ENCODE data around the gene CLK3. TPM values are rescaled to one million over a fixed set of nuclear protein-coding genes. Genes with fewer than 3 reads are reported as not detected.
"Not testable (repeated sequence)": the region's sequence is repeated elsewhere in the genome, so short reads cannot be mapped to it uniquely, and the experiment has no call there.

Gene CLK3
- total and polyA plus RNA-seq, 2 donors, result 31.5 to 76.3 TPM

GRCh38 chr15:74593122-74593521, 22.5 kb upstream of the CLK3 start:
- DNase-seq (ENCODE audit: extremely low spot score), result no peak
- 95% methylated on average over 7 of the region's 7 CpGs for WGBS
- no peaks in the 10 kb centered on the region for H3K36me3 ChIP-seq (ENCODE audit: insufficient read depth)
- no peaks in the 10 kb centered on the region for H3K4me1 ChIP-seq (ENCODE audit: insufficient read depth)
- H3K27ac ChIP-seq (ENCODE audit: low read depth), result no peak overlapping the region
- H3K4me3 ChIP-seq (ENCODE audit: low read depth, low read length), result no peak overlapping the region

- DNase-seq (ENCODE audit: extremely low spot score), result no peak
- no peak overlapping the region for H3K4me3 ChIP-seq (ENCODE audit: low read depth, low read length)
- 93% methylated on average over 4 of the region's 4 CpGs for WGBS
- H3K27ac ChIP-seq (ENCODE audit: low read depth), result no peak overlapping the region
- no peaks in the 10 kb centered on the region for H3K4me1 ChIP-seq (ENCODE audit: insufficient read depth)
- H3K36me3 ChIP-seq (ENCODE audit: insufficient read depth), result no peaks in the 10 kb centered on the region
Observed at GRCh38 chr15:74594455-74594854, 21.2 kb upstream of the CLK3 start.

GRCh38 chr15:74595271-74595670, 20.4 kb upstream of the CLK3 start:
- H3K27ac ChIP-seq (ENCODE audit: low read depth), result no peak overlapping the region
- H3K36me3 ChIP-seq (ENCODE audit: insufficient read depth), result no peaks in the 10 kb centered on the region
- no peak overlapping the region for H3K4me3 ChIP-seq (ENCODE audit: low read depth, low read length)
- DNase-seq (ENCODE audit: extremely low spot score), result no peak
- WGBS, result 94% methylated on average over 5 of the region's 5 CpGs
- no peaks in the 10 kb centered on the region for H3K4me1 ChIP-seq (ENCODE audit: insufficient read depth)

GRCh38 chr15:74596736-74597135, 18.9 kb upstream of the CLK3 start:
- not testable (repeated sequence) for H3K27ac ChIP-seq (ENCODE audit: low read depth); H3K4me1 ChIP-seq (ENCODE audit: insufficient read depth); H3K36me3 ChIP-seq (ENCODE audit: insufficient read depth); H3K4me3 ChIP-seq (ENCODE audit: low read depth, low read length); DNase-seq (ENCODE audit: extremely low spot score)
- WGBS, result 81% methylated on average over 10 of the region's 11 CpGs

GRCh38 chr15:74597146-74597705, 18.4 kb upstream of the CLK3 start:
- not testable (repeated sequence) for H3K36me3 ChIP-seq (ENCODE audit: insufficient read depth); H3K27ac ChIP-seq (ENCODE audit: low read depth)

GRCh38 chr15:74598126-74598842, 17.4 kb upstream of the CLK3 start:
- H3K4me3 ChIP-seq (ENCODE audit: low read depth, low read length), result peak overlapping the region; percentile 52

More at GRCh38 chr15:74597146-74597705, 18.4 kb upstream of the CLK3 start:
- H3K4me3 ChIP-seq (ENCODE audit: low read depth, low read length); H3K4me1 ChIP-seq (ENCODE audit: insufficient read depth); DNase-seq (ENCODE audit: extremely low spot score): not testable (repeated sequence)
- 87% methylated on average over 16 of the region's 16 CpGs for WGBS

GRCh38 chr15:74599156-74599555, 16.5 kb upstream of the CLK3 start:
- Histone ChIP-seq H3K27ac (ENCODE audit: low read depth) (no peak overlapping the region), H3K36me3 (ENCODE audit: insufficient read depth) (no peaks in the 10 kb centered on the region), H3K4me3 (ENCODE audit: low read depth, low read length) (peak overlapping the region; percentile 52), H3K4me1 (ENCODE audit: insufficient read depth) (no peaks in the 10 kb centered on the region)
- WGBS, result 54% methylated on average over 15 of the region's 15 CpGs
- no peak for DNase-seq (ENCODE audit: extremely low spot score)

More at GRCh38 chr15:74598126-74598842, 17.4 kb upstream of the CLK3 start:
- Histone ChIP-seq H3K36me3 (ENCODE audit: insufficient read depth) (no peaks in the 10 kb centered on the region), H3K27ac (ENCODE audit: low read depth) (peak overlapping the region; percentile 66), H3K4me1 (ENCODE audit: insufficient read depth) (no peaks in the 10 kb centered on the region)
- WGBS, result 1% methylated on average over 26 of the region's 26 CpGs
- peak; percentile 82 for DNase-seq (ENCODE audit: extremely low spot score)

GRCh38 chr15:74603026-74603788, 12.4 kb upstream of the CLK3 start:
- DNase-seq (ENCODE audit: extremely low spot score), result no peak
- WGBS, result 91% methylated on average over 13 of the region's 13 CpGs
- H3K4me1 ChIP-seq (ENCODE audit: insufficient read depth), result no peaks in the 10 kb centered on the region

GRCh38 chr15:74603789-74604705, 11.6 kb upstream of the CLK3 start:
- no peak for DNase-seq (ENCODE audit: extremely low spot score)
- H3K4me3 ChIP-seq (ENCODE audit: low read depth, low read length), result no peak overlapping the region
- WGBS, result 83% methylated on average over 11 of the region's 11 CpGs
- no peaks in the 10 kb centered on the region for H3K4me1 ChIP-seq (ENCODE audit: insufficient read depth)
- no peaks in the 10 kb centered on the region for H3K36me3 ChIP-seq (ENCODE audit: insufficient read depth)
- H3K27ac ChIP-seq (ENCODE audit: low read depth), result no peak overlapping the region

More at GRCh38 chr15:74603026-74603788, 12.4 kb upstream of the CLK3 start:
- H3K36me3 ChIP-seq (ENCODE audit: insufficient read depth), result no peaks in the 10 kb centered on the region
- H3K4me3 ChIP-seq (ENCODE audit: low read depth, low read length), result no peak overlapping the region
- no peak overlapping the region for H3K27ac ChIP-seq (ENCODE audit: low read depth)

GRCh38 chr15:74604983-74605794, 10.4 kb upstream of the CLK3 start:
- H3K27ac ChIP-seq (ENCODE audit: low read depth), result no peak overlapping the region
- no peaks in the 10 kb centered on the region for H3K36me3 ChIP-seq (ENCODE audit: insufficient read depth)
- no peaks in the 10 kb centered on the region for H3K4me1 ChIP-seq (ENCODE audit: insufficient read depth)
- H3K4me3 ChIP-seq (ENCODE audit: low read depth, low read length), result no peak overlapping the region
- WGBS, result 81% methylated on average over 12 of the region's 12 CpGs
- DNase-seq (ENCODE audit: extremely low spot score), result no peak

- H3K36me3 ChIP-seq (ENCODE audit: insufficient read depth), result peaks cover under 1% of the 10 kb centered on the region
- H3K4me3 ChIP-seq (ENCODE audit: low read depth, low read length), result no peak overlapping the region
- no peaks in the 10 kb centered on the region for H3K4me1 ChIP-seq (ENCODE audit: insufficient read depth)
- no peak overlapping the region for H3K27ac ChIP-seq (ENCODE audit: low read depth)
- DNase-seq (ENCODE audit: extremely low spot score), result no peak
- 83% methylated on average over 1 of the region's 1 CpG for WGBS
Observed at GRCh38 chr15:74605795-74606150, 9.9 kb upstream of the CLK3 start.

GRCh38 chr15:74608786-74609185, 6.8 kb upstream of the CLK3 start:
- no peak overlapping the region for H3K27ac ChIP-seq (ENCODE audit: low read depth)
- WGBS, result 81% methylated on average over 3 of the region's 3 CpGs
- no peak for DNase-seq (ENCODE audit: extremely low spot score)

More at GRCh38 chr15:74608786-74609185, 6.8 kb upstream of the CLK3 start:
- Histone ChIP-seq H3K4me3 (ENCODE audit: low read depth, low read length) (no peak overlapping the region), H3K36me3 (ENCODE audit: insufficient read depth) (peaks cover 2% of the 10 kb centered on the region), H3K4me1 (ENCODE audit: insufficient read depth) (no peaks in the 10 kb centered on the region)
